ENCODE measurements around the gene NKX1-2.

NKX1-2 gene

GRCh38 chr10:124465777-124466488 is 16.1 kb upstream of the NKX1-2 start:
- H3K4me3 ChIP-seq (ENCODE audit: low read depth, low read length), result no peak overlapping the region
- H3K9me3 ChIP-seq (ENCODE audit: control insufficient read depth, insufficient read depth, low read depth, low read length), result no peaks in the 10 kb centered on the region
- ChIA-PET POLR2A (interaction anchor here (2.7 kb wide), 1 partner anchor 47 kb away, joined by 11 read pairs; the partner anchor contains the start of gene OAT), CTCF (interaction anchor here (0.6 to 1.1 kb wide), 3 partner anchors 62 to 67 kb away, joined by 3 to 4 read pairs (median 3); no protein-coding TSS in a partner anchor)
- no peak overlapping the region for H3K27ac ChIP-seq (ENCODE audit: extremely low read depth, low read depth, low read length)
- no peaks in the 10 kb centered on the region; a peak in 1 of 3 replicates for H3K36me3 ChIP-seq (ENCODE audit: control insufficient read depth in 2 of 2, insufficient read depth in 1 of 2, low read length in 2 of 2)
- peaks cover under 1% of the 10 kb centered on the region; the same call in 1 of the 2 replicates for H3K4me1 ChIP-seq (ENCODE audit: control insufficient read depth, insufficient read depth, low read length)
- TF ChIP-seq ZNF174 (tag by site-specific recombination; IDR thresholded peaks at IDR 0.05) (no peak), ZIC2 (tag by site-specific recombination; IDR thresholded peaks at IDR 0.05) (0 out of 2 replicates have a peak, but pooled peaks have one; percentile 23), ZNF529 (tag by site-specific recombination; IDR thresholded peaks at IDR 0.05; ENCODE audit: insufficient replicate concordance) (no peak), ZNF548 (tag by site-specific recombination; IDR thresholded peaks at IDR 0.05) (no peak), MZF1 (tag by site-specific recombination; IDR thresholded peaks at IDR 0.05; ENCODE audit: borderline replicate concordance) (peak; percentile 98)
- TF ChIP-seq, protein P1, sequence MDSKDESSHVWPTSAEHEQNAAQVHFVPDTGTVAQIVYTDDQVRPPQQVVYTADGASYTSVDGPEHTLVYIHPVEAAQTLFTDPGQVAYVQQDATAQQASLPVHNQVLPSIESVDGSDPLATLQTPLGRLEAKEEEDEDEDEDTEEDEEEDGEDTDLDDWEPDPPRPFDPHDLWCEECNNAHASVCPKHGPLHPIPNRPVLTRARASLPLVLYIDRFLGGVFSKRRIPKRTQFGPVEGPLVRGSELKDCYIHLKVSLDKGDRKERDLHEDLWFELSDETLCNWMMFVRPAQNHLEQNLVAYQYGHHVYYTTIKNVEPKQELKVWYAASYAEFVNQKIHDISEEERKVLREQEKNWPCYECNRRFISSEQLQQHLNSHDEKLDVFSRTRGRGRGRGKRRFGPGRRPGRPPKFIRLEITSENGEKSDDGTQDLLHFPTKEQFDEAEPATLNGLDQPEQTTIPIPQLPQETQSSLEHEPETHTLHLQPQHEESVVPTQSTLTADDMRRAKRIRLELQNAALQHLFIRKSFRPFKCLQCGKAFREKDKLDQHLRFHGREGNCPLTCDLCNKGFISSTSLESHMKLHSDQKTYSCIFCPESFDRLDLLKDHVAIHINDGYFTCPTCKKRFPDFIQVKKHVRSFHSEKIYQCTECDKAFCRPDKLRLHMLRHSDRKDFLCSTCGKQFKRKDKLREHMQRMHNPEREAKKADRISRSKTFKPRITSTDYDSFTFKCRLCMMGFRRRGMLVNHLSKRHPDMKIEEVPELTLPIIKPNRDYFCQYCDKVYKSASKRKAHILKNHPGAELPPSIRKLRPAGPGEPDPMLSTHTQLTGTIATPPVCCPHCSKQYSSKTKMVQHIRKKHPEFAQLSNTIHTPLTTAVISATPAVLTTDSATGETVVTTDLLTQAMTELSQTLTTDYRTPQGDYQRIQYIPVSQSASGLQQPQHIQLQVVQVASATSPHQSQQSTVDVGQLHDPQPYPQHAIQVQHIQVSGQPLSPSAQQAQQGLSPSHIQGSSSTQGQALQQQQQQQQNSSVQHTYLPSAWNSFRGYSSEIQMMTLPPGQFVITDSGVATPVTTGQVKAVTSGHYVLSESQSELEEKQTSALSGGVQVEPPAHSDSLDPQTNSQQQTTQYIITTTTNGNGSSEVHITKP (tag by site-specific recombination; IDR thresholded peaks at IDR 0.05), result no peak

GRCh38 chr10:124465003-124465776 is 15.4 kb upstream of the NKX1-2 start:
- CTCF ChIA-PET, result interaction anchor here (1.0 to 1.1 kb wide), 2 partner anchors 62 to 65 kb away, joined by 3 to 4 read pairs; no protein-coding TSS in a partner anchor
- TF ChIP-seq ZNF580 (tag by site-specific recombination; IDR thresholded peaks at IDR 0.05), result no peak
- TF ChIP-seq FEZF1 (tag by site-specific recombination; IDR thresholded peaks at IDR 0.05), result no peak
- TF ChIP-seq GLIS1 (tag by site-specific recombination; IDR thresholded peaks at IDR 0.05), result no peak
- TF ChIP-seq IKZF3 (tag by site-specific recombination; IDR thresholded peaks at IDR 0.05), result no peak
- 0 out of 2 replicates have a peak, but pooled peaks have one; percentile 5 for TF ChIP-seq SP3 (tag by site-specific recombination; IDR thresholded peaks at IDR 0.05)
- POLR2A ChIA-PET, result interaction anchor here (2.7 kb wide), 1 partner anchor 47 kb away, joined by 11 read pairs; the partner anchor contains the start of gene OAT
- Histone ChIP-seq H3K9me3 (ENCODE audit: control insufficient read depth, insufficient read depth, low read depth, low read length) (no peaks in the 10 kb centered on the region), H3K4me1 (ENCODE audit: control insufficient read depth, insufficient read depth, low read length) (no peaks in the 10 kb centered on the region), H3K36me3 (ENCODE audit: control insufficient read depth in 2 of 2, insufficient read depth in 1 of 2, low read length in 2 of 2) (no peaks in the 10 kb centered on the region; a peak in 1 of 3 replicates), H3K4me3 (ENCODE audit: low read depth, low read length) (no peak overlapping the region), H3K27ac (ENCODE audit: extremely low read depth, low read depth, low read length) (no peak overlapping the region)

DNA sequence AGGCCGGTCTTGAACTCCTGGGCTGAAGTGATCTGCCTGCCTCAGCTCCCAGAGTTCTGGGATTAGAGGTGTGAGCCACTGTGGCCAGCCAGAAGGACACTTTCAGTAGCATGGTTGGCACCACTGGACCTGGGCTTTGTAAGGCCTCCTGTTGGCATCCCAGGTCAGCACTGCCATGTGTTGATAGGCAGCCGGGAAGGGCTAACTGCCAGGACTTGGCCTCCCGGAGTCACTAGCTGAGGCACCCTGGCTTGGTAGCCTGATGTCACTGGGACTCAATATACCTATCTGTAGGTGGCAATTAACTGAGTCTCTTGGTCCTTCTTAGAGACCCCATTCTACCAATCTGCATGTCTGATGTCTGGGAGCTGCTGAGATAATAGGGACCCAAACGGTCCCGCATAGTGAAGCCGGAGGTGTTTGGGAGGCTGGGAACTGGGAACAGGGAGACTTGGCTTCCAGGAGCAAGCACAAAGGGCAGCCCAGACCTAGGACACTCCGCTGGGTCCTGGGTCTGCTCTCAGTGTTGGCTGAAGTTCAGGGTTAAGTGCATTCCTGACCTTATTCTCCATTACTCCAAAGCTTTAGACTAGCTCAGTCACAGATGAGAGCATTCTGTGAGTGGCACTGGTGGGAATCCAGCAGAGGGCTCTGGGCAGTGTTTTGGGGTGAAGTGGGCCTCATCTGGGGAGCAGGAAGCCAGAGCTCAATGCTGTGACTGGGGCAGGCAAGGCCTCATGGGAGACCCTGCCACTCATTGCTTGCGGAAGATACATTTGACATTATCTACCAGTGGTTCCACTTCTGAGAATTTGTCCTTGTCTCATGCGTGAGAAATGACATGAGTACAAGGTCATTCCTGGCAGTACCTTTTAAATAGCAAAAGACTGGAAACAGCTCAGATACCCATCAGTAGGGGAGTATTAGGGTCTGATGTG is 14.5 kb upstream of the NKX1-2 start:
- POLR2A ChIA-PET, result interaction anchor here (2.7 kb wide), 1 partner anchor 46 kb away, joined by 11 read pairs; the partner anchor contains the start of gene OAT
- H3K9me3 ChIP-seq (ENCODE audit: control insufficient read depth, insufficient read depth, low read depth, low read length), result no peaks in the 10 kb centered on the region
- no peak overlapping the region for H3K4me3 ChIP-seq (ENCODE audit: low read depth, low read length)
- CTCF ChIA-PET, result interaction anchor here (1.1 kb wide), 1 partner anchor 61 kb away, joined by 4 read pairs; no protein-coding TSS in a partner anchor
- no peak overlapping the region for H3K27ac ChIP-seq (ENCODE audit: extremely low read depth, low read depth, low read length)
- H3K4me1 ChIP-seq (ENCODE audit: control insufficient read depth, insufficient read depth, low read length), result no peaks in the 10 kb centered on the region
- H3K36me3 ChIP-seq (ENCODE audit: control insufficient read depth in 2 of 2, insufficient read depth in 1 of 2, low read length in 2 of 2), result no peaks in the 10 kb centered on the region; a peak in 1 of 3 replicates
- TF ChIP-seq ZBTB8A (tag by site-specific recombination; IDR thresholded peaks at IDR 0.05), result no peak
- no peak for TF ChIP-seq ZNF785 (tag by site-specific recombination; IDR thresholded peaks at IDR 0.05)
- no peak for TF ChIP-seq ZNF274 (IDR thresholded peaks at IDR 0.05; ENCODE audit: low read length)
- no peak for TF ChIP-seq ZNF274 (tag by site-specific recombination; IDR thresholded peaks at IDR 0.05; ENCODE audit: borderline replicate concordance)
- no peak for TF ChIP-seq ZNF654 (tag by site-specific recombination; IDR thresholded peaks at IDR 0.05; ENCODE audit: low read depth)
- TF ChIP-seq GFI1B (tag by site-specific recombination; IDR thresholded peaks at IDR 0.05), result no peak
- TF ChIP-seq, protein P2, sequence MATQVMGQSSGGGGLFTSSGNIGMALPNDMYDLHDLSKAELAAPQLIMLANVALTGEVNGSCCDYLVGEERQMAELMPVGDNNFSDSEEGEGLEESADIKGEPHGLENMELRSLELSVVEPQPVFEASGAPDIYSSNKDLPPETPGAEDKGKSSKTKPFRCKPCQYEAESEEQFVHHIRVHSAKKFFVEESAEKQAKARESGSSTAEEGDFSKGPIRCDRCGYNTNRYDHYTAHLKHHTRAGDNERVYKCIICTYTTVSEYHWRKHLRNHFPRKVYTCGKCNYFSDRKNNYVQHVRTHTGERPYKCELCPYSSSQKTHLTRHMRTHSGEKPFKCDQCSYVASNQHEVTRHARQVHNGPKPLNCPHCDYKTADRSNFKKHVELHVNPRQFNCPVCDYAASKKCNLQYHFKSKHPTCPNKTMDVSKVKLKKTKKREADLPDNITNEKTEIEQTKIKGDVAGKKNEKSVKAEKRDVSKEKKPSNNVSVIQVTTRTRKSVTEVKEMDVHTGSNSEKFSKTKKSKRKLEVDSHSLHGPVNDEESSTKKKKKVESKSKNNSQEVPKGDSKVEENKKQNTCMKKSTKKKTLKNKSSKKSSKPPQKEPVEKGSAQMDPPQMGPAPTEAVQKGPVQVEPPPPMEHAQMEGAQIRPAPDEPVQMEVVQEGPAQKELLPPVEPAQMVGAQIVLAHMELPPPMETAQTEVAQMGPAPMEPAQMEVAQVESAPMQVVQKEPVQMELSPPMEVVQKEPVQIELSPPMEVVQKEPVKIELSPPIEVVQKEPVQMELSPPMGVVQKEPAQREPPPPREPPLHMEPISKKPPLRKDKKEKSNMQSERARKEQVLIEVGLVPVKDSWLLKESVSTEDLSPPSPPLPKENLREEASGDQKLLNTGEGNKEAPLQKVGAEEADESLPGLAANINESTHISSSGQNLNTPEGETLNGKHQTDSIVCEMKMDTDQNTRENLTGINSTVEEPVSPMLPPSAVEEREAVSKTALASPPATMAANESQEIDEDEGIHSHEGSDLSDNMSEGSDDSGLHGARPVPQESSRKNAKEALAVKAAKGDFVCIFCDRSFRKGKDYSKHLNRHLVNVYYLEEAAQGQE (tag by site-specific recombination; IDR thresholded peaks at IDR 0.05), result no peak
- no peak for TF ChIP-seq GLIS2 (tag by site-specific recombination; IDR thresholded peaks at IDR 0.05)
